GM20000 (cell line): ENCODE data around the gene CKB.

Source experiments
- DNase-seq: peaks from one replicate; pipeline ENCODE4 v3.0.0; 2012; ENCODE audit warnings: low spot score
- TF ChIP-seq, protein P1 (sequence below): IDR thresholded peaks from 2 replicates; pipeline ENCODE4 v1.5.1; 2012; ENCODE audit warnings: mild to moderate bottlenecking, control low read depth; ENCODE audit errors: extremely low read depth, missing control alignments

Gene CKB

DNA sequence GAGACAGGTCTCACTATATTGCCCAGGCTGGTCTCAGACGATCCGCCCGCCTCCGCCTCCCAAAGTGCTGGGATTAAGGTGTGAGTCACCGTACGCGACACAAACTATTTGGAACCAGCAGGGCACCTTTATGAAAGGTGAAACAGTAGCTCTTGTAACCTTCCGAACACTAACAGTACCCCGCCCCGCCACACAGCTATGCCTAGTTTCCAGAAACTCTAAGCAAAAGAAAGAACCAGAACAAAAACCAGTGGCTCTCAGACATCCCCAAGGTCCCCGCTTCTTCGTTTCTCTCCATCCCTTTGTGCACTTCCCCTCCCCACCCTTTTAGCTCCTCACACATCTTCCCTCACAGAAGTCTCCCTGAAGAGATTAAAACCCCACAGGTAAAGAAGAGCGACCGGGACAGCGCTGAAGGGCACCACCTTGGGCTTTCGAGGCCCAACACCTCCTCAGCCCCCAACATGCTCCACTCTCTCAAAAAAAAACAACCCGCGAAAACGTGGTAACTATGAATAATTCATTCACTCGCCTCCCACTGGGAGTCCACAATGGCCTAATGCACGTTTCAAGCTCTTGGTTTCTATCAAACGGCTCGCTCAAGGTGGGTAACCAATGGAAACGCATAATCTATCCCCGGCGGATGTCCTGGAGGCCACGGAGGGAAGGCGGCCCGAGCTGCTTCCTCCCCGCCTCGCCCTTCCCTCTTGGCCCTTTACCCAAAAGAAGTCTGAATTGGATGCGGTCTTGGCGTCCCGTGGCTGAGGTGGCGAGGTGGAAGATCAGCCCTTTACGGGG, 39.0 kb upstream of the CKB start:
- peak; percentile 77 for DNase-seq
- TF ChIP-seq, protein P1, sequence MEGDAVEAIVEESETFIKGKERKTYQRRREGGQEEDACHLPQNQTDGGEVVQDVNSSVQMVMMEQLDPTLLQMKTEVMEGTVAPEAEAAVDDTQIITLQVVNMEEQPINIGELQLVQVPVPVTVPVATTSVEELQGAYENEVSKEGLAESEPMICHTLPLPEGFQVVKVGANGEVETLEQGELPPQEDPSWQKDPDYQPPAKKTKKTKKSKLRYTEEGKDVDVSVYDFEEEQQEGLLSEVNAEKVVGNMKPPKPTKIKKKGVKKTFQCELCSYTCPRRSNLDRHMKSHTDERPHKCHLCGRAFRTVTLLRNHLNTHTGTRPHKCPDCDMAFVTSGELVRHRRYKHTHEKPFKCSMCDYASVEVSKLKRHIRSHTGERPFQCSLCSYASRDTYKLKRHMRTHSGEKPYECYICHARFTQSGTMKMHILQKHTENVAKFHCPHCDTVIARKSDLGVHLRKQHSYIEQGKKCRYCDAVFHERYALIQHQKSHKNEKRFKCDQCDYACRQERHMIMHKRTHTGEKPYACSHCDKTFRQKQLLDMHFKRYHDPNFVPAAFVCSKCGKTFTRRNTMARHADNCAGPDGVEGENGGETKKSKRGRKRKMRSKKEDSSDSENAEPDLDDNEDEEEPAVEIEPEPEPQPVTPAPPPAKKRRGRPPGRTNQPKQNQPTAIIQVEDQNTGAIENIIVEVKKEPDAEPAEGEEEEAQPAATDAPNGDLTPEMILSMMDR: no peak

DNA sequence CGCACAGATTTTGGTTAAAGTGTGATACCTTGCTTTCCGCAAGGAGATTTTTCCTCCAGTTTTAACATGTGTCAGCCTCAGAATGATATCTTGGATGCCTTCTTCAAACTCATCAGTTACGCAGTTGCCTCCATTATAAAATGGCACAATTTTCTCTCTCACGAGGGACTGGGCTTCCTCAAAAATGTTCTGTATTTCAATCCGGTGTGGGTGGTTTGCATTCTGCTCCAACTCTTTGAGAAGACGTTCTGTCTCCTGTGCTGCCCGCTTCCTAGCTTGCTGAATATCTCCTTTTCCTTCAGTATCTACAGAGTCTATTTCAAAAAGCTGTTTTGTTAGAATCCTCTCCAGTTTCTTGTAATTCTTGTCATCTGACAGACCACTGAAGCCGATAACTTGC, 38.1 kb upstream of the CKB start:
- TF ChIP-seq, protein P1: no peak
- DNase-seq: no peak

DNA sequence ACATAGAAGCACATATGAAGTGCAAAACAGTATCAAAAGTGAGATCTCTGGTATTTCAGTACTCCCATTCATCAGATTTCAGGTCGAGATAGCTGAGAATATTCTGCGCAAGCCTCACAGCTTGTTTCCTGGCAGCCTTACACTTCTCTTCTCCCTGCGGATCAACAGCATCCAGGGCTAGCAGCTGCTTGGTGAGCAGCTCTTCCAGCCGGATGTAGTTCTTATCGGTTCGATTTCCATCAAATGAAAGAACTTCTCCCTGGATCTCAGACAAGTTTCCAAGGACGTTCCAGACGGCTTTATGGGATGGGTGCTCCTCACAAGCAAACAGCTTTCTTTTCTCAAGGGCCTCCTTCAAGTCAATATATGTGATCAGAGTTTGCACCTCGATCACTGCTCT, 37.1 kb upstream of the CKB start:
- no peak for DNase-seq
- TF ChIP-seq, protein P1: no peak

DNA sequence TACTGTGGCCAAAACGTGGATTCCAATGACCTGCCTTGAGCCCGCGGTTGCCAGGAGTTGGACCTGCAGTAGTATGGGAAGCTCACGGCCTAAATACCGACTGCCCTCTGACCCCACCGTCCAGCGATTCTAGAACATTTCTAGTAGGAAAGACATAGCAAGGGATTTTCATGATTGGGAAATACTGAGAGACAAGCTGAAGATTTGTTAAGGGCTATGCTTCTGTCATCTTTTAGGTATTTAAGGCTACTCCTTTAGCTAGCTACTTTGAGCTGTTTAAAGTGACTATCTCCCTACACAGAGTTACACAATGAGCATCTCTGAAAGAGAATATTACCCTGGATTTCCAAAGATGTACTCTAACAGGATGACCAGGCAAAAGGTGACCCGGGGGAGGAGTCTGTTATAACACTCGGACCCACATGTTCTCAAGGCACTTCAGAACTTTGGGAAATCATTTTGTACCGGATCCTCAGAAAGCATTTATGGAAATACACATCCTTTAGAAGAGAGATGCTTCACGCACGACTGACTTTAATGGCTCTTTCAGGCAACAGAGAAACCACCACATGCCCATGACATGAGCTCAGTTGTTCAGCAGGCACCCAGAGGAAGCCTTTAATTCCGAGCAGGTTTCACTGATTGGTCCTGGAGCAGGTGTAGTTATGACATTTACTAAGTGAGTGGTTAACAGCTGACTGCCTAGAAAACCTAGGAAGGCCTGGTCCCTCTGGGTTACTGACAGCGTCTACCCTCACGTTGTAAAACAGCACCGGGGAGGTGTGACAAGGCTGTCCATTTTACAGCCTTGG, 35.6 kb upstream of the CKB start:
- TF ChIP-seq, protein P1: no peak
- DNase-seq: no peak

DNA sequence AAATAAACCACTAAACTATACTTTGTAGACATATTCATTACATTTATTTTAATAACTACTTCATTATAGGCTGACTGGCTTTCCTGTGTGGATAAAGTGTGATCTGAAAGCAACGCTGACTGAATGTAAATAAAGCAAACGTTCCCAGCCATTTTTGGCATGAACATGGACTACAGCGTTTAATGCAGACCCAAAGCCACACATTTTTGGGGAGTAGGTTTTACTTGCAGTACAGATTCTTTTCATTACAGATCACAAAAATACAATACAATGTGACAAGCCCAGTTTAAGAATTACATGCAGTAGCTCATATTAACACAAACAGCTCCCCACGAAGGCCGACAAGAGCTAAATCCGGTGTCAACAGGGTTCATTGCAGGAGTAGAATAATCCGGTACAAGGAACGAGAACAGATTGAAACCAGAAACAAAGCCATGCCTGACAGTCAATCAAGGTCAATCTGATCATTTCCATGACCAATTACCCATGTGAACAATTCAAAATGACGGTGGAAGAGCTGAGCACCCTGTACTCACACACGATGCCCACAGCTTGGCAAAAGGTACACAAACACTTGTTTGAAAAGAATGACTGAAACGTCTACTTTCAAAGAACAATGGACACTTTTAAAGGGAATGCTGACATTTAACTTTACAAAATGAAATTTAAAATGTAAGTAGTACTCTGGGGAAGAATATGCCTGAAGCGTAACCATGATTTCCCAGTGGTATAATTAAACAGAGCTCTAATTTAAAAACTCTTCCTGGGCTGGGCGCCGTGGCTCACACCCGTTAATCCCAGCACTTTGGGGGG, 34.5 kb upstream of the CKB start:
- TF ChIP-seq, protein P1: no peak
- DNase-seq: no peak

DNA sequence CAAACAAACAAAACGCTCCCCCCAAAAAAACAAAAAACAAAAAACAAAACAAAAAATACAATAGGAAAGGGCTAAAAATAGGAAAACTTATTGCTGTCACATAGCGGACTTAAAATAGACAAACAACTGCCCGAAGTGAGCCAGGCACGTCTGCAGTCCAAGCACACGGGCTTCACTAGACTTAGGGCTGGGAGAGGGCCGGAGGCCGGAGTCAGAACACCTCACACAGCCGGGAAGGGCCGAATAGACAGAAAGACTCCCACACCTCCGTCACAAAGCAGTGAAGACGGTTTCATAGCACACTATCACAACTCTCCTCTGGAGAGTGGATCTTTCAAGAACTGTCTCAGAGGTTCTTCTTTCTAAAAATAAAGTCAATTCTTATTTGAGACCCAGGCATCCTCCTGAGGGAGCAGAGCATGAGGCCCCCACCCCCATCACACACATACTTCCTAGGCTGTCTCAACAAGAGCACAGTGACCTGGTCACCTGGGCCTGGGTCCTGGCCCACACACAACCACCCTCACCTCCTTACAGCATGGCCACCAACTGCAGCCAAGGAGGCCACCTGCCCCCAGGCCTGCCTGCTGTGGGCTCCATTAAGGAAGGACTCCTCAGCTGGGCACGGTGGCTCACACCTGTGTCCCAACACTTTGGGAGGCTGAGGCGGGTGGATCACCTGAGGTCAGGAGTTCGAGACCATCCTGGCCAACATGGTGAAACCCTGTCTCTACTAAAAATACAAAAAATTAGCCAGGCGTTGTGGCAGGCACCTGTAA, 33.1 kb upstream of the CKB start:
- no peak for DNase-seq
- TF ChIP-seq, protein P1: no peak
